ENCODE measurements around the gene RFTN1.

- TF ChIP-seq POLR2AphosphoS5 (IDR thresholded peaks at IDR 0.05; ENCODE audit: borderline replicate concordance, low read depth, low read length) (no peak), EZH2 (IDR thresholded peaks at IDR 0.05) (no peak)
These were observed 146.9 kb downstream of the RFTN1 start for GRCh38 chr3:16366581-16366980.
